OCI-LY7 (cell line): Measurements from ENCODE around the gene SCAMP3. TPM values are rescaled to one million over a fixed set of nuclear protein-coding genes. Genes with fewer than 3 reads are reported as not detected.
"Not testable (repeated sequence)": the region's sequence is repeated elsewhere in the genome, so short reads cannot be mapped to it uniquely, and the experiment has no call there.

Experiments
- BruUV-seq: library from RNA; stranded (reverse); fragments of 400-500 nt; replicated peaks from 2 replicates; lab custom pipeline; 2021; lab: Mats Ljungman, UMichigan
- CTCF ChIA-PET: fragments of 300-600 bp; sonication (Branson Sonifier 250); formaldehyde crosslinking; loops from one replicate; lab custom pipeline; 2022; ENCODE audit warnings: antibody characterized with exemption; ENCODE audit not compliant: unreplicated experiment; lab: Charles Lee
- POLR2A ChIA-PET: fragments of 300-600 bp; sonication (Branson Sonifier 250); formaldehyde crosslinking; loops from one replicate; lab custom pipeline; 2022; ENCODE audit warnings: antibody characterized with exemption; lab: Charles Lee
- DNase-seq: peaks from one replicate; pipeline ENCODE4 v3.0.0-alpha.2; 2015; ENCODE audit warnings: low spot score
- H2AFZ ChIP-seq: fragments of 200-600 bp; sonication (generic), shearing (Covaris generic); 2 replicates; pipeline ENCODE4 v1.6.1; 2014; ENCODE audit warnings: mild to moderate bottlenecking, antibody characterized with exemption, low read length, moderate library complexity
- H3K27ac ChIP-seq: fragments of 200-600 bp; sonication (generic); 2 replicates; pipeline ENCODE4 v1.5.1; 2014; ENCODE audit warnings: mixed run types, low read depth, mild to moderate bottlenecking, moderate library complexity, low read length, inconsistent platforms; ENCODE audit not compliant: poor library complexity, severe bottlenecking
- H3K36me3 ChIP-seq: fragments of 200-600 bp; sonication (generic); 2 replicates; pipeline ENCODE4 v1.6.1; 2014; ENCODE audit warnings: mild to moderate bottlenecking, antibody characterized with exemption, low read length, moderate library complexity, mixed read lengths; ENCODE audit not compliant: insufficient read depth
- H3K4me1 ChIP-seq: fragments of 200-600 bp; sonication (generic); 2 replicates; pipeline ENCODE4 v1.5.1; 2014; ENCODE audit warnings: mild to moderate bottlenecking, low read length; ENCODE audit not compliant: insufficient read depth, poor library complexity, severe bottlenecking
- H3K4me2 ChIP-seq: fragments of 200-600 bp; sonication (generic); 2 replicates; pipeline ENCODE4 v1.6.1; 2014; ENCODE audit warnings: mild to moderate bottlenecking, low read length
- H3K4me3 ChIP-seq: fragments of 200-600 bp; sonication (generic); 2 replicates; pipeline ENCODE4 v1.5.1; 2014; ENCODE audit warnings: mild to moderate bottlenecking, low read depth, low read length; ENCODE audit not compliant: poor library complexity, severe bottlenecking
- H3K79me2 ChIP-seq: fragments of 200-600 bp; sonication (generic); 2 replicates; pipeline ENCODE4 v1.6.1; 2016; ENCODE audit warnings: low read depth, mild to moderate bottlenecking, low read length, moderate library complexity, mixed read lengths; ENCODE audit not compliant: insufficient read depth
- H3K9me2 ChIP-seq: fragments of 200-600 bp; sonication (generic); 2 replicates; pipeline ENCODE4 v1.6.1; 2016; ENCODE audit warnings: mild to moderate bottlenecking, low read length, mixed read lengths; ENCODE audit not compliant: insufficient read depth
- H3K9me3 ChIP-seq: fragments of 200-600 bp; sonication (generic); 2 replicates; pipeline ENCODE4 v1.6.1; 2014; ENCODE audit warnings: mild to moderate bottlenecking, mixed run types, low read length, mixed read lengths
- H4K20me1 ChIP-seq: fragments of 200-600 bp; sonication (generic); 2 replicates; pipeline ENCODE4 v1.6.1; 2014; ENCODE audit warnings: mild to moderate bottlenecking, antibody characterized with exemption, low read length, moderate library complexity, mixed read lengths; ENCODE audit not compliant: insufficient read depth
- EZH2phosphoT487 ChIP-seq: fragments of 200-600 bp; sonication (generic); IDR thresholded peaks from 2 replicates; pipeline ENCODE4 v1.6.1; 2018; ENCODE audit warnings: low read depth, borderline replicate concordance, mild to moderate bottlenecking, mixed run types, antibody characterized with exemption, low read length, moderate library complexity, mixed read lengths
- intact Hi-C: fragments of 100-400 bp; cut with micrococcal nuclease; formaldehyde crosslinking; loops from one replicate; pipeline ENCODE4 v1.10.0; 2022; ENCODE audit not compliant: unreplicated experiment
- total RNA-seq, 2 experiments: library from RNA; depleted of rRNA in 1 of 2; stranded (reverse); fragments of >200 nt in 1 of 2; shearing (Covaris generic) in 1 of 2; gene quantifications; 2 replicates each; pipeline ENCODE4 v1.2.3, GENCODE V29; 2014 to 2022
- TF ChIP-seq, protein P1 (sequence below): fragments of 200-600 bp; sonication (generic); conservative IDR thresholded peaks from 2 replicates; pipeline ENCODE4 v1.5.1; 2014; ENCODE audit warnings: mild to moderate bottlenecking, antibody characterized with exemption, low read length, moderate library complexity, mixed read lengths

Gene SCAMP3
- total RNA-seq, 2 experiments from 2014 or later: 58.3 to 74.7 TPM

DNA sequence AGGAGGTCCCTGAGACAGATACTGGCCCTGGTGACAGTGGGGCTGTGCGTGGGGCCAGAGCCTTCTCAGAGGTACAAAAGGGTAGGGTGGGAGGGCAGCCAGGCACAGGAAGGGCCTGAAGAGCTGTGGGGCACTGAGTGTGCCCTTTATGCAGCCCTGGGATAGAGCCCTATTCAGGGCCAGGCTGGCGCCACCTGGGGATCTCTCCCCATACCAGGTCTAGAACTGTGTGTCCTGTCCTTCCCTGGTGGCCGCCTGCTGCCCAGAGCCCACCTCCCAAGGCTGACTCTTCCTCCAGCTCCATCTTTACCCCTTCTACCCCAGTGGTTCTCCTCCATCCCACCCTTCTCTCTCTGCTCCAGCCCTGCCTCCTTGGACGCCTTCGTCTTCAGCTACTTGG lies 28.7 kb downstream of the SCAMP3 start:
- H3K27ac ChIP-seq, H3K4me3 ChIP-seq, H3K79me2 ChIP-seq, CTCF ChIA-PET, H3K4me1 ChIP-seq, H2AFZ ChIP-seq, BruUV-seq, H3K9me2 ChIP-seq, H3K4me2 ChIP-seq, DNase-seq, H3K9me3 ChIP-seq, intact Hi-C loops, POLR2A ChIA-PET, H4K20me1 ChIP-seq: not testable (repeated sequence)
- peaks cover 11% of the 10 kb centered on the region for H3K36me3 ChIP-seq

GRCh38 chr1:155232001-155232978 lies 29.9 kb downstream of the SCAMP3 start:
- intact Hi-C loops, H3K4me3 ChIP-seq, H3K9me2 ChIP-seq, H3K27ac ChIP-seq, POLR2A ChIA-PET, H3K79me2 ChIP-seq, H3K4me2 ChIP-seq, DNase-seq, H4K20me1 ChIP-seq, CTCF ChIA-PET, BruUV-seq, H2AFZ ChIP-seq, H3K9me3 ChIP-seq: not testable (repeated sequence)
- Histone ChIP-seq H3K36me3 (peaks cover 11% of the 10 kb centered on the region), H3K4me1 (peaks cover 12% of the 10 kb centered on the region)

- BruUV-seq, H3K4me2 ChIP-seq, POLR2A ChIA-PET, H4K20me1 ChIP-seq, H3K36me3 ChIP-seq, H3K4me3 ChIP-seq, H2AFZ ChIP-seq, H3K9me3 ChIP-seq, H3K79me2 ChIP-seq, H3K27ac ChIP-seq, intact Hi-C loops, H3K9me2 ChIP-seq, DNase-seq: not testable (repeated sequence)
- CTCF ChIA-PET: interaction anchor here (0.6 kb wide), 1 partner anchor 170 kb away, joined by 4 read pairs; no protein-coding TSS in a partner anchor
- H3K4me1 ChIP-seq: peaks cover 12% of the 10 kb centered on the region
These were observed 30.9 kb downstream of the SCAMP3 start for GRCh38 chr1:155231302-155231701.

DNA sequence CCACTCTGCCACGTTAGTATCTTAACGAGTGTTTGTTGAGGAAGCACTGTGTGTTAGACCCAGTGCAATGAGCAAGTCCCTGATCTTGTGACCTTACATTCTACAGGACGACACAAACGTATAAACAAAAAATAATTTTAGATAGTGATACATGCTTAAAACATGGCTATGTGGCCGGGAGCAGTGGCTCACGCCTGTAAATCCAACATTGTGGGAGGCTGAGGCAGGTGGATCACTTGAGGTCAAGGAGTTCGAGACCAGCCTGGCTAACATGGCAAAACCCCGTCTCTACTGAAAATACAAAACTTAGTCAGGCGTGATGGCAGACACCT lies 34.1 kb downstream of the SCAMP3 start:
- H2AFZ ChIP-seq: peak overlapping the region; percentile 49; the same call in 1 of the 2 replicates
- peak overlapping the region; percentile 89 for H3K27ac ChIP-seq
- ChIA-PET POLR2A (no interaction called here), CTCF (interaction anchor here (1.1 kb wide), 1 partner anchor 19 kb away, joined by 5 read pairs; no protein-coding TSS in a partner anchor)
- peak overlapping the region; percentile 75 for H3K4me2 ChIP-seq
- peaks cover 22% of the 10 kb centered on the region for H3K79me2 ChIP-seq
- no peaks in the 10 kb centered on the region for H4K20me1 ChIP-seq
- H3K36me3 ChIP-seq: peaks cover 9% of the 10 kb centered on the region; the same call in 1 of the 2 replicates
- no peak for DNase-seq
- peak overlapping the region; percentile 83 for H3K4me3 ChIP-seq
- H3K4me1 ChIP-seq: peaks cover 45% of the 10 kb centered on the region
- no peaks in the 10 kb centered on the region for H3K9me2 ChIP-seq
- H3K9me3 ChIP-seq: no peaks in the 10 kb centered on the region
- intact Hi-C loops: no loop called here
- BruUV-seq: no TSS peak
- TF ChIP-seq EZH2phosphoT487: no peak
- TF ChIP-seq, protein P1, sequence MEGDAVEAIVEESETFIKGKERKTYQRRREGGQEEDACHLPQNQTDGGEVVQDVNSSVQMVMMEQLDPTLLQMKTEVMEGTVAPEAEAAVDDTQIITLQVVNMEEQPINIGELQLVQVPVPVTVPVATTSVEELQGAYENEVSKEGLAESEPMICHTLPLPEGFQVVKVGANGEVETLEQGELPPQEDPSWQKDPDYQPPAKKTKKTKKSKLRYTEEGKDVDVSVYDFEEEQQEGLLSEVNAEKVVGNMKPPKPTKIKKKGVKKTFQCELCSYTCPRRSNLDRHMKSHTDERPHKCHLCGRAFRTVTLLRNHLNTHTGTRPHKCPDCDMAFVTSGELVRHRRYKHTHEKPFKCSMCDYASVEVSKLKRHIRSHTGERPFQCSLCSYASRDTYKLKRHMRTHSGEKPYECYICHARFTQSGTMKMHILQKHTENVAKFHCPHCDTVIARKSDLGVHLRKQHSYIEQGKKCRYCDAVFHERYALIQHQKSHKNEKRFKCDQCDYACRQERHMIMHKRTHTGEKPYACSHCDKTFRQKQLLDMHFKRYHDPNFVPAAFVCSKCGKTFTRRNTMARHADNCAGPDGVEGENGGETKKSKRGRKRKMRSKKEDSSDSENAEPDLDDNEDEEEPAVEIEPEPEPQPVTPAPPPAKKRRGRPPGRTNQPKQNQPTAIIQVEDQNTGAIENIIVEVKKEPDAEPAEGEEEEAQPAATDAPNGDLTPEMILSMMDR: no peak
